NCI-H146 treated with DMSO at 0.1 percent for 48 hours (cell line): ENCODE data around the gene MEGF6.

Experiments
- DNase-seq: peaks from one replicate; lab custom pipeline; 2025; ENCODE audit not compliant: unreplicated experiment; lab: John Stamatoyannopoulos, UW

Gene MEGF6

DNA sequence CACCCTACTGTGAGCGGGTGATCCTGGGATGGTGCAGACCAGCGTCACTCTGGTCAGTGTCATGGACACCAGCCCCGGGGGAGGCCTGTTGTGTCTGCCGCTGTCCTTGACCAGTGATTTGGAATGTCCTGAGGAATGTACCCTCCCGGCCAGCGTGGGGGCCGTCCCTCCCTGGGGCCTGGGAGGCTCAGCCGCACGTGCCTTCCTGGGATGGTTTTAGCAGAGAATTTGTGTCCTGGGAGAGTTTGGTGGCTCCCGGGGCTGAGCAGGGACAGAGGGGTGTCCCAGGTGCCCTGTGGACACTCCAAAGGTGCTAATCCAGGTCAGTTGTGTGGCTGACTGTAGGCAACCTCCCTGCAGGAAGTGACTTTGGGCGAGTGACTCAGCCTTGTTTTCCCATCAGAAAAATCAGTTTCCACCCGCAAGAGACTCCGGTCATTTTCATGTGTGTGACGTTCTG, 150.6 kb downstream of the MEGF6 start:
- DNase-seq = no peak

DNA sequence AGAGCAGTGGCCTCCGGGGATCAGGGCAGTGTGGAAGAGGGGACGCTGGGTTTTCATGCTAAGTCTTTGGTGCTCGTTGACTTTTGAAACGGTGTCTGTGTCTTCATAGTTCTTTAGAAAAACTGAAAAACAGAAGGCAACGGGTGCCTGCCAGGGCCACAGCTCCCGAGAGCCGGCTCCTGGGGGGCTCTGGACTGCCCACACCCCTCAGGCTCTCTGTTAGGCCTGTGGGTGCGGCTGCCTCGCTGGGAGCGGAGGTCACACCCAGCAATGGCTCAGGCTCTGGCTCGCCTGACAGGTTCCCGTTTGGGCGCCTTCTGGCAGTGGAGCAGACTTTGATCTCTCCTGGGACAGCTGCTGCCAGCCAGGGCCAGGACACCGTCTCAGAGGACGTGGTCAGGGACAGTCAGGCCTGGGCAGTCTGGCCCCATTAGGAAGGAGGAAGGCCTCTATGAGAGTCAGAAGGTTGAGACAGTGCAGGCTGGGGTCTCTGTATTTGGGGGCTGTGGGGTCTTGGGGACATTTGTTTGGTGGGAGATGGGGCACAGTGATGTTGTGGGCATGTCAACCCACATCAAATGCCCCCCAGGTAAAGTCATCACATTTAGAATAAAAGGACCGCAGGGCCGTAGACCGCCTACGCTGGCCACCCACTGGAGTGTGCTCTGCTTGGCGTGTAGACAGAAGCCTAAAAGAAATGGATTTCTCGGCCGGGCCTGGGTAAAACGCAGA, 151.2 kb downstream of the MEGF6 start:
- no peak for DNase-seq

DNA sequence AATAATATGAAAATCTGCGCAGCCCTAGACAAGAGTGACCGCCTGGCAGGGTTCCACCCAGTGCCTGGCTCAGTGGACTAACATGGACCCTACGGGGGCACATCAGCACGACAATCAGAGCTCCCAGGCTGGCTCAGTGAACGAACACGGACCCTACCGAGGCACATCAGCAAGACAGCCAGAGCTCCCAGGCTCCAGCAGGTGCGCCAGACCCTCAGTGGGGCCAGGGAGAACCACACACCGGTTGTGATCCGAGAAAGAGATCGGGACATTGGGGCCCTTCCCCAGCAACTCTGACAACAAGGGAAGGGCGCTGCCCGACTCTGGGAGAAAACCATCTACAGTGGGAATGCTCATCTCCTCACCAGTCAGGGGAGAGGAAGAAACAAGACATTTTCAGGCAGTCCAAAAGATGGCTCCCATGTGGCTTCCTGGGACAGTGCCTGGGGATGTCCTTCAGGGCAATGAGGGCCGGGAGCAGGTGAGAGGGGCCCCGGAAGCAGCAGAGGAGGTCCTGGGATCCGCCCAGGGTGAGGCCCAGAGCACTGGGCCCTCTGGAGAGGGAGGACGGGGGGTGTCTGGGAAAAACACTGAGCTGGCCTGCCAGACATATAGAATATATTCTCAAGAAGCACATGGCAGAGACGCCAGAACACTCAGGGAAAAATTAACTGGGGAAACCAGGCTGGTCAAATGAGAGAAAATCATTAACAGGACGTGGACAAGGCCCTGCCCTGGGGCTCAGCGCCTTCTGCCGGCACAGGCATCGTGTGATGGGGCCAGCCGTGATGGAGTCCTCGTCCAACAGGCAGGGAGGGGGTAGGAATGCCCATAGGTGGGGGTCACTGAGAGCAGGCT, 152.0 kb downstream of the MEGF6 start:
- DNase-seq = no peak

DNA sequence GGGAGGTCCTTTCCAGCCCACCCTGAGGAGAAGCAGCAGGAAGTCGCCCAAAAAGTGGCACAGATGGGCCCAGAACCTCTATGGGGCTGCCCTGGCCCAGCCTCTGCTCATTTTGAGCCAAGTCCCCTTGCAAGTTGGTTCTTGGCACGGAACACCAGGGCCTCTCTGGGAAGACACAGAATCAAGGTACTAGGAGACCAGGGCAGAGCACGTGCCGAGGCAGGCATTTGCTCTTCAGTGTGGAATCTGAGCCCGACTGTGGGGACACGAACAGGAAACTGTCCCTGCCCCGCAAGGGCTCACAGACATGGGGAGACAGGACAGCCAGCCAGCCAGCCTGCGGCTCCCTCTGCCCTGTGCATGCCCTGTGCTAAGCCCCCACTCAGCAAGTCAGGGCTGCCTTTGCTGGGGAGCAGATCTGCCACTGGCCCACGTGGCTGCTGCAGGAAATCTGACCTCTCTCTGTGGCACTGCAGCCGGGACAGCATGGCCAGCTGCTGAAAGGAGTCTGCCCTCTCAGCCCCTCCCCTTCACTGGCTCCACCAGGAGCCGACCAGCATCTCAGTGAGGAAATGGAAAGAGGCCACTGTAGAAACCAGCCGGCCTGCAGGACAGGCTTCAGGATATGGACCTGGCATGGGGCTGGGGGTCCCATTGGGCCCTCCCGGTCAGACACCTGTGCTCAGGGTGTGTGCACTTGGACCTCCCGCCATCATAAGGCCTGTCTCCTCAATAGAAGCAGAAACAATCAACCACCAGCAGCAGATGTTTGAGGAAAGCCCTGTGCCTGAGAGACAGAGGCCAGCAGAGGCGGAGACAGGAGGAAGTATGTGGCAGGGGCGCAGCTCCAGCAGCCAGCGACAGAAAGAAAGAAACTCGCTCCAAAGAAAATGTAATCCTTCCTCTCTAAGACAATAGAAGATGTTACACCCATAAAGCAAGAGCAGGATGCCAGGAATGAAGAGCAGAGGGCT, 153.1 kb downstream of the MEGF6 start:
- no peak for DNase-seq

DNA sequence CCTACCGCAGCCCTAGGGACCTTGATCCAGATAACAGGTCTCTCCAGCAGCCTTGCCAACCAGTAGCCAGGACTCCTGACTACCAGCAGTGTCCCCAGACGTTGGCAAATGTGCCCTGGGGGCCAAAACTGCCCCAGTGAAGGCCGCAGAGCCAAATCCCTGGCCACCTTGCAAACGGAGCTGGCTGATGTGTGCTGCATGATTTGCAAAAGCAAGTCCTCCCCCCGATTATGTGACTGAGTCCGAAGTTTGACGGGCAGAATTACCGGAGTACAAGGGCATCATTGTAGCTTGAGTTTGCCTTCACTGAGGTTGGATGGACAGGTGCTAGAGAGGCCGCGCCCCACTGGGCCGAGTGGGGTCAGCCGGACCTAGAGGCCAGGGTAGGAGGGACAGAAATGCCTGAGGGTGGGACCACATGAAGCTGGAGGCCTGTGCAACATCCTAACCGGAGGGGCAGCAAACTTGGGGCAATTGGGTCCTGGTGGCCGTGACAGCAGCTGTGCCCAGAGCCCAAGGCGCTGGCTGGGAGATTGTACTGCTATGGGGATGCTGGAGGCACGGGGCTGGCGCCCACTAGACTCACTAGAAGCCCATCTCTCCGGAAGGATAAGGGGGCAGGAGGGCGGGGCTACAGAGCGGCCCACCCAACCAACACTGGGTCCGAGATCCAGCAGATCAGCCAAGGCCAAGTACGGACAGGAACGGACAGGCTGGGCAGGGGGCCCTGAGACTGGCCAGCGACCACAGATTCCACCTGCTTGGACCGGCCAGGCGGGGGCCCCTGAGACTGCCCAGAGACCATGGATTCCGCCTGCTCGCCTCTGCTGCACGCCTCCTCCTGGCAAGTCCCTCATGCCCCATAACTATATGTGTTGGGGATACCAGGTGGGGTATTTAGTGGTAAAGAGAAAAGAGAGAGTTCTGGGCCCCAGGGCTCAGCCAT, 154.1 kb downstream of the MEGF6 start:
- DNase-seq = no peak

DNA sequence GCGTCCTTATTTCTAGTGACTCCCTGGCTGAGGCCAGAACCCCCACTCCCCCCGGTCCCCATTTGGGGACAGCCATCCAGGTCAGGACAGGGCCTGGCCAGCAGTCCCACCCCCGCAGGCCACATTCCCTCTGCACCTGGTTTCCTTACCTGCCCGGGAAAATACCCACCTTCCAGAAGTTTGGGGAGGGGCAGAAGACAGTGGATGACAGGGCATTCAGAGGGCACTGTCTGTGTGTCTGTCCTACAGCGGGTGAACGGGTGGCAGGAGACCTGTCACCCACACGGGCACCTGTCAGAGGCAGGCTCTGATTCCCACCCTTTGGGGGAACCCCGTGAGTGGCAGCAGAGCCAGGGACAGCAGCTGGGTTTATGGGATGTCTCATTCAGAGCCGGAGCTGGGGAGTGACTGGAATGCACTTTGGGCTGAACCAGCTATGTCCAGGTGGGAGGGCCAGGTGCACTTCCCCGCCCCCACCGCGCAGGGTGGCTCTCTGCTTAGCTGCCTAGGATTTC, 154.8 kb downstream of the MEGF6 start:
- DNase-seq = no peak

DNA sequence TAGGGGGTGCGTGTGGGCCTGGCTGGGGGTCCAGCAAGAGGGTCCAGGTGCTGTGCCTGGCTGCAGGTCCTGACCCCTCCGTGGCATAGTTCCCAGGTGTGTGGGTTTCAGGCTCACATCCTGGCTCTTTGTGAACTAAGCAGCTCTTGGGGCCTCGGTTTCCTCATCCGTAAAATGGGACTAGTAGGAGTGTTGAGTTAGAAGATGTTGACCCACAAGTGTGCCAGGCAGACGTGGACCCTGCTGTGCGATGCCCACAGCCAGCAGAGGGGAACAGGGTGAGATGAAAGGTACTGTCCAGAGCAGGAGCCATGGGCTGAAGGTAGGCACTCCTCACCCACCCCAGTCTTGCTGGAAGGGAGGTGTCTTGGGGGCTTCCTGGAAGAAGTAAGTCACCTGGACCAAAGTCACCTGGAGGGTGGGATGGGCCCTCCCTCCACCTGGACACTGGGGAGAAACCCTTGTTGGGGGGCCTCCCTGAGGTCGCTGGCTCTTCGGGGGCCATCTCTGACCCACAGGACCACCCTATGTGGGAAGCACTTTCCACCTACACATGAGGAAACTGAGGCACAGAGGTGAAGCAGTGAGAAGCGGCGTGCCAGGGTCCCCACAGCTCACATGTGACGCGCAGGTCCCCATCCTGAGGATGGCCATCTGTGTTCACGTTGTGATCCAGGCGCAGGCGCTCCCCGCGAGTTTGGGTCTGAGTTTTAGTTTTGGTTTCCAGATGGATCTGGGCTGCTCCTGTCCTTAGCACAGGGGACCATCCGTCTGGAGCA, 155.4 kb downstream of the MEGF6 start:
- no peak for DNase-seq

DNA sequence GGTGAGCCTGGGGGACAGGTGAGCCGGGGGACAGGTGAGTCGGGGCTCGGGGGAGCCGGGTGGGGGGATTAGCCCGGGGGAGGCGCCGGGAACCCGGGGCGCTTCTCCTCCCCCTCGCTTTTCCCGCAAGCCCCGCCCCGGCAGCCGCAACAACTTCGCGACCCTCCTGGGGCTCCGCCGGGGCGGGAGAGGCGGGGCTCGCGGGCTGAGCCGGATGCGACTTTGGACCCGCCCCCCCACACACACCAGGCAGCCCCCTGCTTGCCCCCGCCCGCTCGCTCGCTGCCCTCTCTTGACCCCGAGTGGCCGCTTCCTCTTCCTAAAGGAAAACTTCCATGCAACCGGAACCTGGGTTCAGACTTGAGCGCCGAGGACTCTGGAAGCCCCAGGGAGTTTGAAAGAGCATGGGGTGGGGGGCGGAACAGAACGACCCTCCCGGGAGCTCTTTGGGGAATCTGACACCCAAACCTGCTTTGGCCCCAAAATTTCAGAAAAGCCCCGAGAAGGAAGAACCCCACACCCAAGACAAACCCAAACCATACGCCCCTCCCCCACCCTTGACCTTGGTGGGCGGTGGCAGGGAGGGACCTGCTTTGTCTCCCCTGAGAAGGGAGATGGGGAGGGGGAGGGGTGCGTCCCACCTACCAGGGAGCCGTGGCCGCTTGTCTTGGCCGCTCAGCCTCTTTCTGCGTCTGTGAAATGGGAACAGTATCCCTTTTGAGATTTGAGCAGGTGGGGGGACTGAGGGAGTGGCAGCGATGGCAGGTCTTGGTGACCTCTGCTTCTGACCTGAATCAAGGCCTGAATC, 156.3 kb downstream of the MEGF6 start:
- peak; percentile 17 for DNase-seq

DNA sequence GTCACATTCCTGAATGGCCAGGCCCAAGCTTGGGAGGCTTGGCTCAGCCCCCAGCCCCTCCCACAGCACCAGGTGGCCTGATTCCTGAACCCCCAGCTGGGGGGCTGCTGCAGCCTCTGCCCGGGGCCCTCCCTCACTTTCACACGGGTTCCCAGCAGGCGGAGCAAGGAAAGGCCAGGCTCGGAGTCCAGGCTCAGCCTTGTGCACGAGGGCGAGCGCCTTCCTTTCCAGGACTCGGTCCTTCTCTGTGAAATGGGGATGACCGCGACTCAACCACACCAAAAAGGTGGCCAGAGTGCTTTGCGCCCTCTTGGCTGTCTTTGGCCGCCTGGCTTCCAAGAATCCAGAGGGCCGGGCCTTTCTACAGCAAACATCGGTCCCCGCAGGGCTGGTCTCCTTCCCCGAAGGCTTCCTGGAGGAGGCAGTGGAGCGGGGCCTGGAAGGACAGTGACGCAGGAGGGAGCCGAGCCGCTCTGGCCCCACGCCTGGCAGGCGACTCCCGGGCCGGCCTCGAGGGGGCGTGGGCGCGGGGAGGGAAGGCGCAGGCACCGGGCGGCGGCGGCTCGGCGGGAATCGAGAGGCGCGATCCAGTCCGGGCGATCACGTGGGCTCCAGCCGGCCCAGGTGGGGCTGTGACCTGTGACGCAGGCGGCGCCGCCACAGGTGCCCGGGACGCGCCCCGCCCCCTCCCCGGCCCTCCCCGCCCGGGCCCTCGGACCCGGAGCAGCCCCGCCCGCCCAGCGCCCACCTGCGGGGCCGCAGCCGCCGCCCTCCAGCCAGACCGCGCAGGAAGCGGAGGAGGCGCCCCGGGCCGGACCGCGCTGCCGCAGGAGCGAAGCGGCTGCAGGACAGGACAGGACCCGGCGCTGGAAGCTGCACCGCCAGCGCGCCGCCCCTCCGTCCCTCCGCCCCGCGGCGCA, 157.2 kb downstream of the MEGF6 start, which contains the start of gene ARHGEF16:
TSS of gene ARHGEF16 (plus strand) at position 775 of the 920 bp plus-strand sequence. CDS start 8,420 bp downstream, outside the sequence.
- peak; percentile 32 for DNase-seq

DNA sequence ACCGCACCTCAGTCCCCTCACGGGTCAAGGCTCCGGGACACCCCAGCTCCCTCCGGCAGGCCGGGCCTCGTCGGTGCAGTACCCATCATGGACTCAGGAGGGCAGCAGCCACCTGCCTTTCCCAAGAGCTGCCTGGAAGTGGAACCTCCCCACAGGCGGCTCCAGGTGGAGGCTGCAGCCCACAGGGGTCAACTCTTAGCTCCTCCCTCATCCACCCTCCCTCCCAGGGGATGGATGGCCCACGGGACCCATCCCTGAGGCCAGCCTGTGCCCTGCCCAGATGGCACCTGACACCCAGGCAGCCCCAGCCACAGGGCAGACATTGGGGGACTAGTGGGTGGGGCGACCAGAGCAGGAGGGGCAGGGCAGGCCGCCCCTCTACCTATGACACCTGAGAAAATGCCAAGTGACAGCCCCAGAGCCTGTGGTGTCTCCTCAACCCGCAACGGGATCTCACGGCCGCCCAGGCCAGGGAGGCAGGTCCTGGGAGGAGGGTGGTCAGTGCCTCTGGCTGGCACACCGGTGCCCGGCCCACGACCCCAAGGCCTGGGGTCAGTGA, 158.0 kb downstream of the MEGF6 start:
- peak; percentile 2 for DNase-seq

DNA sequence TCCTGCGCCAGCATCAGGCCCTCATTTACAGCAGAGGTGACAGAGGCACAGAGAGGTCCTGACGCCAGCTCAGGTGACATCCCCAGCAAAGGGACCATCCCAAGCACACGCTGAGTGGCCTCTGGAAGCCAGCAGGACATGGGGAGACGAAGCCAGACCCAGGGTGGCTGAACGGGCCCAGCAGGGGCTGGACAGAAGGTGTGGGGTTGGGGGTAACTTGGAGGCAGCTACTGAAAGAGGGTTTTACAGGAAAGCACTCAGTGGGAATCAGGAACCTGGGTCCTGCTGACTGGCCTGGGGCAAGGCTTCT, 158.5 kb downstream of the MEGF6 start:
- no peak for DNase-seq

DNA sequence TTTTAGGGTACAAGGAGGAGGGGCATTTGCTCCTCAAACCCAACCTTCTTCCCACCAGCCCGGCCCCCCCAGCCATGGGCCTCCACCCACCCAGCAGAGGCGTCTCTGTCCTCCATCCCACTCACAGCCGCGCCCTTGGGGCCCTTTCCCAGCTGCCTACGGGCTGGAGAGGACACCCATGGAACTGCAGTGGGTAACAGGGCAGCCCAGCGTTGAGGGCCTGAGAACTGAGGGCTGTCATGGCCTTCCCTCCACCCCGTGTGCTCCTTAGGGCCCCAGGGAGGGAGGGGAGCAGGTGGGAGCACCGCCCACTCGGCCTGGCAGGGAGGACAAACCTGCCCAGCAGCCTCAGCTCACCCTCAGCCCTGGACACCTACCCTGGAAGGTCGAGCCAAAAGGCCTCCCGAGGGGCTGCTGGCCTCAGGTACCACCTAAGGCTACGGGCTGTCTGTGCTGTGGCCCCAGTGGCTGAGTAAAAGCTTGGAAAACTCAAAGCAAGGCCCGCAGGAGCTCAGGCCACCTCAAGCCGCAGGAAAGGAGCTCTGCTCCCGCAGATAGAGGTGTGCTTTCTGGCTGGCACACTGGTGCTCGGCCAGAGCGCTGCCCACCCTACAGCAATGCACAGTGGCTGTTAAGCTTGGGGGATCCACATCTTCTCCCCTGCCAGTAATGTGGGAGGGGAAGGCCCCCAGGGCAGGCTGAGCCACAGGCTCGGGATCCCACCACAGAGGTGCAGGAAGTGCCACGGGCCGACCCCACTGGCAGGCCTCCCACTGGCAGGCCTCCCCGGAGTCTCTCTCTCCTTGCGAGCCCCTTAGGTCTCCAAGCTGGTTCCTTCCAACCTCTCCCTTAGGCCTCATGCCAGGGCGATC, 159.1 kb downstream of the MEGF6 start:
- DNase-seq = no peak

DNA sequence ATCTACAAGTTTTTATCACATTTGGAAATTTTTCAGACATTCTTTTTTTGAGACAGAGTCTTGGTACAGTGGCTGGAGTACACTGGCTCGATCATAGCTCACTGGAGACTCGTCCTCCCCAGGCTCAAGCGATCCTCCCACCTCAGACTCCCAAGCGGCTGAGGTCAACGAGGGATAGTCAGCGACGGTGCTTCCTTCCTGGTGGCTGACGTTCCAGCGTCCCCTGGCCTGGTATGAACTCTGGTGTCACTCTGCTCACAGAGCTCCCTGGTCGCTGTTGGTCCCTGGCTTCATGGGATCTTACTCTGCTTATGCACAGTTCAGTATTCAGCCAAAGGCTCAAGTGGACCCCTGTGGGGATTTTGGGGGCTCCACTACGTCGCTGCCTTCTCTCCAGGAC, 160.3 kb downstream of the MEGF6 start:
- DNase-seq = no peak

DNA sequence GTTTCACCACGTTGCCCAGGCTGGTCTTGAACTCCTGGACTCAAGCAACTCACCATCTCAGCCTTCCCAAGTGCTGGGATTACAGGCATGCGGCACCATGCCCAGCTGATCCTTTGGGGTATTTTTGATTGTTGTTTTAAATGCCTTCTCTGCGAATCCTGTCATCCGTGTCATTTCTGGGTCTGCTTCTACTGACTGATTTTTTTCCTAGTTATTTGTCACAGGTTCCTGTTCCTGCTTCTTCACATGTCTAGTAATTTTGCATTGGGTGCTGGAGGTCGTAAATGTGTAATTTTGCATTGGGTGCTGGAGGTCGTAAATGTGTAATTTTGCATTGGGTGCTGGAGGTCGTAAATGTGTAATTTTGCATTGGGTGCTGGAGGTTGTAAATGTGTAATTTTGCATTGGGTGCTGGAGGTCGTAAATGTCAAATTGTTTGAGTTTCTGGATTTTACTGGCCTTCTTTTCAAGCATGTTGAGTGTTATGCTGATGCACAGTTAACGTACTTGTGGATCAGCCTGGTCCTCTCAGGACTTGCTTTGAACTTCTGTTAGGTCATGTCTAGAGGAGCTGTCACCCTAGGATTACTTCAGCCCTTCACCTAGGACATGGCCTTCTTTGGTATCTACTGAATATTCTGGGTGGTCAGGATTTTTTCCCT, 161.0 kb downstream of the MEGF6 start:
- no peak for DNase-seq

DNA sequence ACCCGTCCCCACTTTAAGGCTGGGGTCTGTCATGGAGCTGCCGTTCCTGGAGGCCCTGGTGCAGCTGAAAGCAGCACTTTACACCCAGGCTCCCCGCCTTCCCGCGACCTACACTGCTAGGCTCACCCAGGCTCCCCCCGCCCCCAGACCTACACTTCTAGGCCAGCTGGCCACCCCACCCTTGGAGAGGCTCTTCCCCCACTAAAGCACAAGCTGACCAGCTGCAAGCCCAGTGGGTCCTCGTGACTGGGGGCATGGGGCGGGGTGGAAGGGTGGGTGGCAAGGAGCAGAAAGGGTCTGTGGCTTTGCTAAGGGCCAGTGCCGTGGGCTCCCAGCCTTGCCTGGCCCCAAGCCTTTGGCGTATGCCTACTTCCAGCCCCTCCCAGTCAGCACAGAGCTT, 166.6 kb downstream of the MEGF6 start:
- no peak for DNase-seq
